ENCODE results near the gene ZDHHC11.
"Not testable (repeated sequence)": the region's sequence is repeated elsewhere in the genome, so short reads cannot be mapped to it uniquely, and the experiment has no call there.

Gene ZDHHC11

DNA sequence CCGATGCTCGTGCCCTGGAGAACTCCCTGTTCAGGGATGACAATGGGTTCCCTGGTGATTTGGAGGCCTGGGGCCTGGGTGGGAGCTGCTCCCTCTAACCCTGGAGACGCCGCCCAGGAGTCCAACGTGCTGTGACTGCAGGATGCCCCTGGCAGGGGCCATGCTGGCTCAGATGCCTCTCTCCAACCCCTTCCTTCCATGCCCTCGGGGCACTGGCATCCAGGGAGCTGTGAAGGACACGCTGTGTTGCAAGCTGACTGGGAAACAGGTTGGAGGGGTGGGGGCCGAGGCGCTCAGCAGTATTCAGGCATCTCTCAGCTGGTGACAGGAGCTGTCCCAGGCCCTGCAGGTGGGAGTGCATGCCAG lies 75.2 kb downstream of the ZDHHC11 start:
- DNase-seq (ENCODE audit: low read depth), result not testable (repeated sequence)

- DNase-seq (ENCODE audit: low read depth), result not testable (repeated sequence)
Observed at GRCh38 chr5:774854-775505, 75.8 kb downstream of the ZDHHC11 start.

- DNase-seq (ENCODE audit: low read depth), result not testable (repeated sequence)
Observed at GRCh38 chr5:774304-774703, 76.5 kb downstream of the ZDHHC11 start.

- DNase-seq (ENCODE audit: low read depth), result no peak
Observed at GRCh38 chr5:773517-774264, 77.1 kb downstream of the ZDHHC11 start.

DNA sequence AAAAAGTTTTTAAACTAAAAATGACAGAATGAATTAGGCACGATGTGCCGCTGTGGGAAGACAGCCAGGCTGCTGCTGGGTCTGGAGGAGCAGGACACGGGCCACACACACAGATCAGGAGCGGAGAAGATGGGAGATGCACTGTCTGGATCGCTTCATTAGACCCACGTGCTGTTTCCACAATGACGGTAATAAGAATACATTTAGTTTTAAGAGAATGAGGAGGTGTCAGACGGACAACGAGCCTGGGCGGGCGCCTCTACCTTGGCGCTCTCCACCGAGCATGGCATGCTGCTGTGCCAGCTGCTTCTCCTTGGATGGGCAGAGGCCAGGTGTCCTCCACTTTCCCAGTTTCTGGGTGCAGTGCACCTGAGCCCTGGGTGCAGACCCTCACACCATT lies 77.9 kb downstream of the ZDHHC11 start:
- not testable (repeated sequence) for DNase-seq (ENCODE audit: low read depth)

DNA sequence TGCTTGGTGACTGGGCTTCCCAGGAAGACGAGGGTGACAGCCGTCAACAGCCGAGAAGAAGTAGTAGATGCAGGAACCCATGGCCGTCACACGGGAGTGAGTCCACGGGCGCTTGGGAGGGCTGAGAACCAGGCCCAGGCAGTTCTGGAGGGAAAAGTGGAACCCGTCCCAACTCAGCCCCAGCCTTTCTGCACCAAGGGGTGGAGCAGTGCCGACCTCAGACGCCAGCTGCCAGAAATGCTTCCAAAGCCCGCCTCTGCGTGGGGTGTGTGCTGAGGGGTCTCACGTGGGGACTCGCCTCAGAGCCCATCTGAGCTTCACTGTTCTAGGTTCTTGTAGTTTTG lies 78.3 kb downstream of the ZDHHC11 start:
- DNase-seq (ENCODE audit: low read depth), result not testable (repeated sequence)

- DNase-seq (ENCODE audit: low read depth), result not testable (repeated sequence)
Observed at GRCh38 chr5:771841-772546, 78.8 kb downstream of the ZDHHC11 start.

DNA sequence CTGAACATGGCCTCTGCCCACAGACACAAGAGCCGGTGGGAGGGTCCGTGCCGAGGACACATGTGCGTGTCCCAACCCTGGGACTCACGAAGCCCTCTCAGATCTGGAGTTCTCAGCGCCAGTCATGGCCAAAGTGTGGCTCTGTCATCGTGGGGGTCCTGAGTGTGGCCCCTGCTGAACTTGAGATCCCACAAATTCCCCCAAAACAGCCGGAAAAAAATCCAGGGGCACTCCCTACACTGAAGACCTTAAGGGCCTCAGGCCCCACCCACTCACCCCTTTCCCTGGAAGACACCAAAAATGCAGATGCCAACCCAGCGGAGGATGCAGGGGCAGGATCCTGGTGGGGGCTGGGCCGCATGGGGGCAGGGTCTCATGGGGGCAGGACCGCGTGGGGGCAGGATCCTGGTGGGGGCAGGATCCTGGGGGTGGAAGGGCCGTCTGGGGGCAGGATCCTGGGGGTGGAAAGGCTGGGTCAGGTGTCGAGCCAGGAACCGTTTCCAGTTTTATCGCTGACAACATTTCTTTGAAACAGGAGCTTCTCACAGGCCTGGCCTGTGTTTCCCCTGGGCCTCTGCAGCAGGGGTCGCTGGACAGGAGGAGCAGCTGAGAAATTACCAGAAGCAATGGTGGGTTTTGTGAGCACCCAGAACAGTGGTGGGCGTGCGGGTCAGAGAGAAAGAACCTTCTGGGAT lies 79.6 kb downstream of the ZDHHC11 start:
- not testable (repeated sequence) for DNase-seq (ENCODE audit: low read depth)

GRCh38 chr5:770585-770984 lies 80.2 kb downstream of the ZDHHC11 start:
- DNase-seq (ENCODE audit: low read depth), result not testable (repeated sequence)

DNA sequence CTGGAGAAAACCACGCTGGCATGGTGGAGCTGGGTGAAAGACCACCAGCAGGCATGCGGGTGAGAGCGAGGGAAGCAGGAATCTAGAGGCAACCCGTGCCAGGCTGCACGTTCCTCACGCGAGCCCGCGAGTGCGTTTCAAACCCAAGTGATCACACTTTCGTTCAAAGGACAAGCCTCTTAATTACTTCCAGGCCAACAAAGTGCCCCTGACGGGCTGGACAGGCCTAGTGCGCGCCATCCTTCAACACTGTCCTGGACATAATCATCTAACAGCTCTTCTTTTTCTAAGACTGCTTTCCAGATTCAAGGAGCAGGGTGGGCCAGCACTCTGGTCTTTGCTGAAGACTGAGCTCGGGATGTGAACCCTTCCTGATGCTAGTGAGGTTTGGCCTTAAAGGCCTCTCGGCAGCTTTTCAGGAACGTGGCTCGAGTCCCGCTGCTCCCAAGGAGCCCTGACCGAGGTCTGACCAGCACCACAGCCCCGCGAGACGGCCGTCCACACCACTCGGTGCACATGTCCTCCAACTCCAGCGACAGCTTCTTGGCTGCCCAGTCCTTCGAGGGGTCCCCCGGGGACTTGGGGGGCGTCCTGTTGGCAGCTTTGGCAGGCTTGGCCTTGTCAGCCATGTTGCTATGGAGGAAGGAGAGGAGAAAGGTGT lies 81.2 kb downstream of the ZDHHC11 start:
- DNase-seq (ENCODE audit: low read depth), result not testable (repeated sequence)

DNA sequence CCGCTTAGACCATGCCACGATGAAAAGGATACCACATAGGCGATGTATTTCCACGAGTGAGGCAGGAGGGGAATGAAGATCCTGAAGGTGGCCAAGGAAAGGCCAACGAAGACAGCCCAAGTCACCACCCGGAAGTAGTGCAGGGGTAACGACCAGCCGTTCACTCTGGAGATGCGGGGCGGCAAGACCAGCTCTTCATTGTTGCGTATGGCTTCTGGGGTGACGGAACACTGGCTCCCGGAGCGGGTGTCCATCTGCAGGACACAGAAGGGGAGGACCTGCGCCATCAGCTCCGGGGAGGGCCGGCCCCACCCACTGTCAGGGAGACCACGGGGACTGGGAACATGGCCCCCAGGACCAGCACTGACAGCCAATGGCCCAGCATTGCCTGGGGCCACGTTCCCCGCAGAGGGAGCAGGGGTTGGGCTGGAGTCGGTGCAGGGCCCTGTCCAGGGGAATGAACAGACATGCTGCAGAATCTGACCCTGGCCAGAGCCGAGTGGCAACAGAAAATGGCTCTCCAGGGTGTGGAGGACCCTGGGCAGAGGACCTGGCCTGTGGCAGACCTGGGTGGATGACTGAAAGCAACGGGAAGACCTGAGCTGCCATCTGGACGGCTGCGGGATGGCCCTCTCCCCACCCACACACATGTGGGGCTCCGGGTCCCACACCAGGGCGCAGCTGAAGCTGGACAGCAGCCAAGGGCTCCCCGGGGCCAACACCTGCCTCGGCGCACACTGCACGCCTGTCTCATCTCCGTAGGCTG lies 83.9 kb downstream of the ZDHHC11 start:
- DNase-seq (ENCODE audit: low read depth), result no peak

DNA sequence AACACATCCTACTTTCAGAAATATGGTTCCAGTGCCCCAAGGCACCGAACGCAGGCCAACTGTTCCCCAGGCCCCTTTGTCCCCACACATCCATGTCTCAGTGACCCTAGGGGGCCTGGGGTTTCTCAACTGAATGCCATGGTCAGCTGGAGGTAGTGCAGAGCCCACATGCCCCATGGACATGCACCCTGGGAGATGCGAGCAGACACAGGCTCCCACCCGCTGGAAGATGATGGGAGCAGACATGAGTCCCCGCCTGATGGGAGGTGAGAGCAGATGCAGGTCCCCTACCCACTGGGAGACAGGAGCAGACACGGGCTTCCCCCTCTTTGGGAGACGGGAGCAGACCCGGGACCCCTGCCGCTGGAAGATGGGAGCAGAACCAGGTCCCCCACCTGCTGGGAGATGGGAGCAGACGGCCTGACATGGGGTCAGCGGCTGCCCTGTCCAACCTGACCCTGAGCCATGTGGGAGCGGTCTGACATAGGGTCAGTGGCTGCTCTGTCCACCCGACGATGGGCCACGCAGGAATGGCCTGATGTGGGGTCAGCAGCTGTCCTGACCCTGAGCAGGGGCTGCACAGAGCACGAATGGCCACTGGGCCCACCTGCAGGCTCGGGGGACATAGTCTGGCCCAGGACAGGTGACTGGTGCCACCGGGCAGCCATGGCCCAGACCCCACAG lies 84.7 kb downstream of the ZDHHC11 start:
- DNase-seq (ENCODE audit: low read depth), result no peak

DNA sequence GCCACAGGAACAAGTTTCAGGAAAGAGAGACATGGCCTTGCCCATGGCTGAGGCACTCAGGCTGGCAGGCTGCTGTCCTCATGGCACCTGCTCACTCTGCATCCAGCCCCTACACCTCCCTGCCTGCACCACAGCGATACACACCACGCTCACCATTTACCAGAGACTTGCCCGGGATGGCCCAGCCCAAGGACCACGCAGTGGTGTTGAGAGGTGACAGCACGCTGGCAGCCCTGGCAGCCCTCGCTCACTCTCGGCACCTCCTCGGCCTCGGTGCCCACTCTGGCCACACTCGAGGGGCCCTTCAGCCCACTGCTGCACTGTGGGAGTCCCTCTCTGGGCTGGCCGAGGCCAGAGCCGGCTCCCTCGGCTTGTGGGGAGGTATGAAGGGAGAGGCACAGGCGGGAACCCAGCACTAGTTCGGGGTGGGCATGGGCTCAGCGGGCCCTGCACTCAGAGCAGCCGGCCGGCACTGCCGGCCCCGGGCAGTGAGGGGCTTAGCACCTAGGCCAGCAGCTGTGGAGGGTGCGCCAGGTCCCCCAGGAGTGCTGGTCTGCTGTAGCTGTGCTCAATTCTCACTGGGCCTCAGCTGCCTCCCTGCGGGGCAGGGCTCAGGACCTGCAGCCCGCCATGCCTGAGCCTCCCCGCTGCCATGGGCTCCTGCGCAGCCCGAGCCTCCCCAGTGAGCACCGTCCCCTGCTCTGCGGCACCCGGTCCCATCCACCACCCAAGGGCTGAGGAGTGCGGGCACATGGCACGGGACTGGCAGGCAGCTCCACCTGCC lies 86.6 kb downstream of the ZDHHC11 start:
- DNase-seq (ENCODE audit: low read depth), result no peak

- DNase-seq (ENCODE audit: low read depth), result no peak
Observed at GRCh38 chr5:763397-763796, 87.4 kb downstream of the ZDHHC11 start.

DNA sequence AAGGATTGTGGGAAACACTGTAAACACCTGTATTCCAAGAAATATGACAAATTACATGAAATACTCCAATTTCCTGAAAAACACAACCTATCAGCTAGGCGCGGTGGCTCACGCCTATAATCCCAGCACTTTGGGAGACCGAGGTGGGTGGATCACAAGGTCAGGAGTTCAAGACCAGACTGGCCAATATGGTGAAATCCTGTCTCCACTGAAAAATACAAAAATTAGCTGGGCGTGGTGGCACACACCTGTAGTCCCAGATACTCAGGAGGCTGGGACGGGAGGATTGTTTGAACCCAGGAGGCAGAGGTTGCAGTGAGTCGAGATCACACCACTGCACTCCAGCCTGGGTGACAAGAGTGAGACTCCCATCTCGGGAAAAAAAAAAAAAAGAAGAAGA lies 87.8 kb downstream of the ZDHHC11 start:
- not testable (repeated sequence) for DNase-seq (ENCODE audit: low read depth)

GRCh38 chr5:761854-762710 lies 88.7 kb downstream of the ZDHHC11 start:
- no peak for DNase-seq (ENCODE audit: low read depth)

GRCh38 chr5:761059-761771 lies 89.6 kb downstream of the ZDHHC11 start:
- no peak for DNase-seq (ENCODE audit: low read depth)

- no peak for DNase-seq (ENCODE audit: low read depth)
Observed at GRCh38 chr5:760363-761058, 90.3 kb downstream of the ZDHHC11 start.

All from GM04504 (cell line).